HG02938 (cell line): Measurements from ENCODE around the gene GABRB1.

ENCODE experiments used
- ATAC-seq: cut with Tn5 transposase; IDR thresholded peaks from one replicate; pipeline ENCODE4 v1.9.1; 2021; ENCODE audit warnings: mild to moderate bottlenecking, moderate library complexity; ENCODE audit not compliant: unreplicated experiment

The GABRB1 gene

GRCh38 chr4:47031011-47031678, at the start of gene GABRB1:
Gene GABRB1 (plus strand): TSS chr4:47031567.
- no peak for ATAC-seq

- no peak for ATAC-seq
Observed at GRCh38 chr4:46984781-46985180, 46.6 kb upstream of the GABRB1 start.

- no peak for ATAC-seq
Observed at GRCh38 chr4:46986922-46987638, 44.3 kb upstream of the GABRB1 start.

- ATAC-seq: no peak
Observed at GRCh38 chr4:46992338-46992737, 39.0 kb upstream of the GABRB1 start.

DNA sequence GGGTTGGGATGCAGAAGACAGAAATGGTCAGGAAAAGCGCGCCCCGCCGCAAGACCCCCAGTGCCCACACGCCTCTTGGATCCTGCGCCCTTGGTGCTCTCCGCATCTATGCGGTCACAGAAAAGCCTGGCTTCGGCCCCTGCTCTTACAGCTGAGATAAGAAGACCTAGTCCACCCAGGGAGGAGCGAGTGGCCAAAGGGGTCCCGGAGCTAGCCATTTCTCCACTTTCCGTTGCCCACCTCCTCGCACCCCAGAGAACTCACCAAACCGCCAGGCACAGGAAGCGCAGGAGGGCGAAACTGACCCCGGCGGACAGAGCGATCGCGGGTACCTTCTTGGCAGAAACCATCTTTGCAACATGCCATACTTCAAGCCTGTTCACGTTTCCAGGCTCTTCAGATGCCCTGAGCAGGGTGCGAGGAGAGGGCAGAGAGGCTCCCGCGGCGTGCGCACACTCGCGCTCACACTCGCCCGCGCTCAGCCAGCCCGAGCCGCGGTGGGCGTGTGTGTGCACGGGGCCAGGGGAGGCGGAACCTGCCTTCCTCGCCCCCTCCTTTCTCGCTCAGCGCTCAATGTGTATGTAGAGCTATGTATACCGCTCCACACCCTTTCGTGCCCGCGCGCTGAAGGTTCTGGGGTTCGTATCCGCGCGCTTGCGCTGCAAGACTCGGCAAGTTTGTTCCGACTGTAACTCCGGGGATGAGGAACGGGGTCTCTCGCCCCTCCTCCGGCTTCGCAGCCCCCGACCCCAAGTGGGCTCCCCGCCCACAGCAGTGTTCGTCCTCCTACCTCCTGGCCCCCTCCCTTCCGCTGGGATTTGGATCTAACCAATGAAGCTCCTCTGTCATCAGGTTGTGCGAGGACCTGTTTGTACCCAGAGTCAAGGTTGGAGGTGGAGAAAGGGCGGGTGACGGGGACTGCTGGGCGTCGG, 38.0 kb upstream of the GABRB1 start, which contains the start of gene GABRA4:
GABRA4 (minus strand) TSS at position 507 of the 932 bp plus-strand sequence; CDS start at position 350, 157 bp downstream.
- no peak for ATAC-seq

DNA sequence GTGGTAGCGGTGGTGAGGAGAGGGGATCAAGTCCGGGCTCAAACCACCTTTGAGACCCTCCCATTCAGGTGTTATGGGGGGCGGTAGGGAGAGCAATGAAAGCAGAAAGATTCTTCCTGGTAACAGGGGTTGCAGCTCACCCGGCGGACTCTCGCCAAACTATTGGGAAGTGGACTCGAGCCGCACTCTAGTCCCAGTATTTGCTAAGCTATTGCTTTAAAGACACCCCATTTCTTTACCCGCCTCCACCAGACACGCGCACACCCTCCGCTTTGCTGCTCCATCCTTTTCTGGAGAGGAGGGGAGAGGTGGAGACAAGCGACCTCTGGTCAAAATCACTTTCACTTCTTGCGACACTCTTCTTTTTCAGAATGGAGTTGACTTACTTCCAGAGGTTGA, 37.4 kb upstream of the GABRB1 start:
- ATAC-seq: no peak

GRCh38 chr4:46999566-46999965, 31.8 kb upstream of the GABRB1 start:
- ATAC-seq: no peak

DNA sequence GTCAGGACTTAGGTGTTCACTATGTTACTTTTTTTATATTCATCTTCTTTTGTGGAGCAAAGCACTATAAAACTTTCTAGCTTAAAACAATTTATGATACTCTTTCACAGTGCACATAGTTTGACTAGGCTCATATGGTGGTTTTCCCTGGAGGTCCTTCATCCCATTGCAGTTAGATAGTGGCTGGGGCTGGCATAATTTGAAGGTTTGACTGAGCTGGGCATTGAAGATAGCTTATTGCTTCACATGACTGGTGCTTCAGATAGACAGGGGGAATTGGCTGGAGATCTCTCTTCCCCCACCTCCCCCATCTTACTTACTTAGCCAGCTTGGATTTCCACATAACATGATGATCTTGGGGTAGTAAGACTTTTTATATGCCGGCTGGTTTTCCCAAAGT, 31.0 kb upstream of the GABRB1 start:
- ATAC-seq: no peak

DNA sequence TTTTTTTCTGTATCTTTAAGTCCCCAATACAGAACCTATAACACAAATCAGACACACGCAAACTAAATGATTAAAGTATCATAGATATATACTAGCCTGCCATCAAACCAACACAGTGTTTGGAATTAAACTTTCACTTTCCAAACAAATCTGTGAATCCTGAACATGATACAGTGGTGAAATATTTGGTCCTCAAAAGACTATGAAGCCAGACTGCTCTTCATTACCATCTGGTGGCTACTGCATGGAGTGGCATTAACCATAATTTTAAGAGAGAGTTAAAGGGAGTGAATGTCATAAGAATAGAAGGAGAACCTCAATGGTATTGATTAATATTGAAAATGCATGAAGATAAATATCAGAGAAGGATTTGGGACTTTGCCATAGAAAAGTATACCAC, 28.8 kb upstream of the GABRB1 start:
- ATAC-seq: no peak

DNA sequence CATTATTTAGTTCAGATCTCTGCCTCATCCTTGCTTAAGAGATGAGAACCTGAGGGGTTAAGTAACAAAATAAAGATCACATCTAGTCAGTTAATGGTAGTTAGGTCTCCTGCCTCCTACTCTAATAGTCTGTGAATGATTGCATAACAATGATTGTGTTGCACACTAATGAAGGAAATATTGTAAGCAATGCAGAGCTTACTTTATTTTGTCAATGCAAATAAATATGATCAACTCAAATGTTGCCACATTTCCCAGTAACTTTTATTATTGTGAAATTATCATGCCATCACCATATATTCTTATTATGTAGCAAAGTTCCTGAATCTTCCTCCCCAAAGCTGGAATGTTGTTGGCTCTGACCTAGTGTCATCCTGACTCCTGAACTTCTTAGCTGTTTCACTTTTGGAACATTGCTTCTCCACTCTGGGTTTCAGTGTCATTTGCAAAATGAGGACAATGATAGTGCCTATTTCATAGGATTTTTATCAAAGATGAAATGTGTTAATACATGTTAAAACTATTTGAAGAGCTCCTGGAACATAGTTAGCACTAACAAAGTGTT, 20.9 kb upstream of the GABRB1 start:
- peak; percentile 6 for ATAC-seq

GRCh38 chr4:47010912-47011446, 20.4 kb upstream of the GABRB1 start:
- ATAC-seq: peak; percentile 97

DNA sequence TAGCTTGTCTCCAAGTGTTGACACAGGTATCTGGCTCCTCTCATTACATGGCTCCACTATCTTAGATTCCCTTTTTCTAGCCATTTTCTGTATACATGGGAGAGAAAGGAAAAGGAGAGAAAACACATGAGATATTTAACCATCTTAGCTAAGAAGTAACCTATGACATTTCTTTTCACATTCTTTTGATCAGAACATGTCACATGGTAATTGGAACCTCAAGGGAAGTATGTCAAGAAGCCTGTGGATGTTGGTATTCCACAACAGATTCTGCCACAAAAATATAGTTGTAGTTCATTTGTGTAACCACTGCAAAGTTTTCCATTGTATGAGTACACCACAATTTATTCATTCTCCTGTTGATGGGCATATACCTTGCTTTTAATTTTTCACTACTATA, 18.7 kb upstream of the GABRB1 start:
- ATAC-seq: no peak

DNA sequence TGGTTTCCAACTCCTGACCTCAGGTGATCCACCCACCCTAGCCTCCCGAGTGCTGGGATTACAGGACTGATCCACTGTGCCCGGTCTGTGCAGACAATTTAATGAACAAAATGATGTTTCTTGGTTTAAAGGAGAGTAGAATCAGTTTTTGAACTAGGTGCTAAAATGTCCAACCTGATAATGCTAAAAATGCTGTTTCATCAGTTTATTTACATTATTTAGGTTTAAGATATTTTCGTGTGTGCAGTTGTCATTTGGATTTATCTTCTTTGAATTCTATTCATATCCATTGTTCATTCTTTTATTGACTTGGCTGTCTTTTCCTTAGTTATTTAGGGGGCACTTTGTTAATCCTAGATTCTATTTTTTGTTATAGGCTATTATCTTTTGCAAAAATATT, 18.0 kb upstream of the GABRB1 start:
- no peak for ATAC-seq

DNA sequence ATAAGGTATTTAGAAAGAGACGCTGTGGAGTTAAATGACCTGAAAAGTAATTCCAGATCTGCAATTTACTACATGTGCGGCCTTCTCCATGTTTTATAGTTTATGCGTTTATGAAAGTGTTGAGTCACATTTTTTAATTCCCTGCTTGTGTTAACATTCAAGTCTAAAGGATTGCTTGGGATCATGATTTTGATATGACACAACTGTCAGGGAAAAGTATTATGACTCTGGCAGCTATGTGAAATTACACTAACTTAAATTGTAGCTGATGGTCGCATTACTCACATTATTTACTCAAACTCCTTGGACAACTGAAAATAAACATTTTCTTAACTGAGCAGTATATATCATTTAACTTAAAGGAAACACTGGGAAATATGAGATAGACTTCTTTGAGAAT, 14.3 kb upstream of the GABRB1 start:
- ATAC-seq: no peak

DNA sequence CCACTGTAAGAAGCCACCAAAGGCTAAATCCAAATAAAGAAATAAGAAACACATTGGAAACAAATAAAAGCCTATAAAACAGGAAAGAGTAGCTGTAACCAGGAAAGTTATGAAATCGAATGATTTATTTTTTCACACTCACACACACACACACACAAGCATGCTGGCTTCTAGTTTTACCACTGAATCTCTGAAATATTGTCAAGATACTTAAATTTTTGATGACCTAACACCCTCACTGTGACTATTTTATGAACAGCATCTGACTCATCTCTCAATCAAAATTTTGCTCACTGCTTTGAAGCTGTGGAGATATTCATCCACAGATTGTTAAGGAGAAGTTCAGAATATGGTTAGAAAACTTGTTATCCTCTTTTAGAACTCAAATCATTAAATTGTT, 13.9 kb upstream of the GABRB1 start:
- ATAC-seq: no peak

- ATAC-seq: peak; percentile 46
Observed at GRCh38 chr4:47031751-47032404, 511 bp downstream of the GABRB1 start.

DNA sequence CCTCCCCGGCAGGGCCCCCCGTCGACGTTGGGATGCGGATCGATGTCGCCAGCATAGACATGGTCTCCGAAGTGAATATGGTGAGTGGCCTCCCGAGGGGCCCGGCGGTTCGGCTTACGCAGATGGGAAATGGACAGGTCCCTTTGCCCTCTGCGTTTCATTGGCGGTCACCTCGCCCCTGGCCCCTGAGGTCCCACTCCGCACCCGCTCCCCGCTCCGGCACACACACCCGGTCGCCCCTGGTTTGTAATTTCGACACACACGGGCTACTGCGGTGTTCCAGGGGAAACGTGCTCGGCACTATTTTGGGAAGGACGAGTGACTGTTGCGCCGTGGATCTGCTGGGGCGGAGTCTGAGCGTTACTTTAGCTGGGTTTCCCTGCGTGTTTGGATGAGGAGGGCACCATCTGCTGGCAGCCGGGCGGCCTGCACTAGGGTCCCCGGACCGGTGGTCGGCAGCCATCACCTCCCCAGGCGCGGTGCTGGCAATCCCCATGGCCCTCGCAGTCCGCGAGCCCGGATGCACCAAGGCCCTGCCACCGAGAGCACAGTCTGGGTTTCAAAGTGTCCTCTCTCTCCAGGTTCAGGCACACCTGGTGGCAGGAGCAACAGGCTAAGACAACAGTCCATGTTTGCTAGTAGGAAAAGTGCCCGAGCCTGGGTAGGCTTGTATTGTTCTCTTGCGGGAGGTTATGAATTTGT, 1.2 kb downstream of the GABRB1 start:
- peak; percentile 82 for ATAC-seq

GRCh38 chr4:47038263-47038662, 6.9 kb downstream of the GABRB1 start:
- no peak for ATAC-seq

DNA sequence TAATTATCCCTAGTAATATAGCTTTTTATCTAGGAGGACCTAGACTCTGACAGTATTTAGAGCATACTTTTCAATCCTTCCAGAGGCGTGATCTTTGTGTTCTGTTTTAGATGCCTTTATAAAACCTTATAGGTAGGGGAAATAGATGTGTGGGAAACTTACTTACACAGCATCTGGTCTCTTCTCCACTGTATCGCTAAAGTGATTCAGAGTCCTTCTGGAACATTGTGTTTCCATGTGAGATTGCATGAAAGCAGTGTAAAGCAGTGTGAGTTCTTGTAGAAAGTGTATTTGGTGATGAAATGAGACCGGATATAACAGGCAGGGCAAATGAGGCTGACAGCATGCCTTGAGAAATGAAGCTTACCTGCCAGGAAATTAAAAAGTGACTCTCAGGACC, 9.5 kb downstream of the GABRB1 start:
- no peak for ATAC-seq

GRCh38 chr4:47043821-47044220, 12.5 kb downstream of the GABRB1 start:
- ATAC-seq: no peak
